RCC 7860 (cell line): ENCODE measurements around the gene MTF1.
"Not testable (repeated sequence)": the region's sequence is repeated elsewhere in the genome, so short reads cannot be mapped to it uniquely, and the experiment has no call there.

ENCODE experiments used
- DNase-seq: peaks from one replicate; pipeline ENCODE4 v3.0.0-alpha.2; 2015; ENCODE audit warnings: low spot score
- FAIRE-seq: peaks from 2 replicates; lab custom pipeline; 2012; peaks lifted over from hg19 to GRCh38; lab: Jason Lieb, UNC

MTF1 gene

DNA sequence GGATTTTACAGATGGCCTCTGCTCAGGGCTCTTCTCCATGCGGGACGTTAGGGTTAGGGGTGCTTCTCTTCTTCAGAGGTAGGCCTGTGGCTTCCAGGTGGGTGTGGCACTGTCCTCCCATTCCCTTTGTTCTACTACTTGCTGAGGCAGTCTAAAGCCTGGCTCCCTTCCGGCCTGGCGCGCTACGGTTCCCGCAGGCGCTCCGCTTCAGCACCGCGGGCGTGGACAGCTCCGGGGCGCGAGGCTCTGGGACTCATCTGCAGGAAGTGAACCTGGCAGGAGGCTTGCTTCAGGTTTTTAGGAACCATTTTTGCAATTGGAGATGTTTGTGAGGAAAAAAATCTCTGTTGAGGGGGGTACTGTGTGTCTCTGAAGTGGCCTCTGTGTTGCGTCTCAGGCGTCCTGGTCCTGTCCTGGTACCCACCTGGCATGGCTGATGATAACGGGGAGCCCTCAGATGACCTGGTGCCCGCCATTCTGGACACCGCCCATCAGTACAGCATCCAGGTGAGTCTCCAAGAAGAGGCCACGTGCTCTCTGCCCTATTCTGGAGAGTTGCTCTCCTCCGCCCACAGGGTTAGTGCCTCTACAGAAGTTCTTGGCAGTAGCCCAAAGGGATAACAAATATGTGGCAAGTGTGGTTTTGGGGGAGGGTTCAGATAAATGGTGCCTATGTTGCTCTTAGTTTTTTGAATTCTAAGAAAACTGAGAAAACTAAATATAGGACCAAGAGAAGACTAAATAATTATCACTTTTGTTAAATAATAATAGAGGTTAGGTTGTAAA lies 63.9 kb downstream of the MTF1 start:
- DNase-seq = no peak
- FAIRE-seq = no peak

DNA sequence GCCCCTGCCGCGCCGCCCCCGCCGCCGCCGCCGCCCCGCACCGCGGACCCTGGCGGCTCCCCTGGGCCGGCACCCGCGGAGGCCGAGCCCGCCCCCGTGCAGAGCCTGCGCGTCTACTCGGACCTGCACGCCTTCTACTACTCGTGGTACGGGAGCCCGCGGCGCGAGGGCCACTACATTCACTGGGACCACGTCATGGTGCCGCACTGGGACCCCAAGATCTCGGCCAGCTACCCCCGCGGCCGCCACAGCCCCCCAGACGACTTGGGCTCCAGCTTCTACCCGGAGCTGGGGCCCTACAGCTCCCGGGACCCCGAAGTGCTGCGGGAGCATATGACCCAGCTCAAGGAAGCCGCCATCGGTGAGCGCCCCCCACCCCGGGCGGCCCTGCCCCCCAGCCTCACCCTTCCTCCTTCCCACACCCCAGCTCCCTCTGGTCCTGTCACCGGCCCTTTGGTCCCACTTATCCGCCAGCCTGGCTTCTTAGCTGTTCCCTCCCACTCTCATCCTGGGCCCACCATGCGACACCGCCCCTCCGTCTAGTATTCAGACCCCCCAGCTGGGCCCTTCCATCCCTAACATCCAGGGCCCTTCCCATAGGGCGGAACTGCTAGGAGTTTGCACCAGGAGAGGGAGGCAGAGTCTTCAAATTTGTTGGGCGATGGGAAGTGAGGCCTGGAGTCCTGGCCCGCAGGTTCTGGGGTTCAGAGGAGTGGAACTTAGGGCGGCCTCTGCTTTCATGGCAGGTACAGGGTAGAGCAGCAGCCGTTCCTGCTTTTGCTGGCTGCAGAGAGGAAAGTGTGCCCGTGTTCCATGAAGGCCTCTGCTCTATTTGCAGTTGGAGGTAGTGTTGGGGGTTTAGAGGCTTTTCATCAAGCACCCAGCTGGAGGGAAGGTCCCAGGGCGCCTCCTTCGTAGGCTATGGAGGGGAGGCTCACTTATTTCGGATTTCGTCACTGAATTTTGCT lies 64.7 kb downstream of the MTF1 start:
- no peak for FAIRE-seq

DNA sequence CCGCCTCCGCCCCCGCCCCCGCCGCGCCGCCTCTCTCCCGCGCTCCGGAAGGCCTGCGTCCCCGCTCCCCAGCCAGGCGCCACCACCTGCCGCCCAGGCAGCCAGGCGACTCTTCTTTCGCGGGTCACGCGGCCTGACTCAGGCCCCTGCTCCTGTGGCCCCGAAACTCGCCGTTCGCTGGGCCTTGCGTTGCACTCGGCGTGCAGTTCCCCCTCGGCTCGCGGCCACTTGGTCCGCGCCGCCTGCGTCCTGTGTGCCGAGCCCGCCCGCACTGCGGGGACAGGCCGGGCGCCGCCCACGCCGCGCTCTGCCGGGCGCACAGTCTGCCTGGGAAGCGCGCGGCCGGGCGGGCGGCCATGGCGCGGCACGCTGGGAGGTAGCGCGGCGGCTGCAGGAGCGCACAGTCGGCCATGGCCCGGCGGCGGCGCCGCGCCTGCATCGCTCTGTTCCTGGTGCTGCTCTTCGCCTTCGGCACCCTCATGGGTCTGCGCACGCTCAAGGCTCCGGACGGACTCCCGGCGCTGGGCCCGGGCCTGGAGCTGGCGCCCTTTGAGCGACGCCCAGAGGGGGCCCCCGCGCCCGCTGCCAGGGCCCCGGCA lies 65.5 kb downstream of the MTF1 start, which contains the start of gene MANEAL:
Gene MANEAL, plus strand, starts transcription at position 75 of the 599 bp plus-strand sequence. Its CDS starts 336 bp downstream, at position 411.
- peak; percentile 13 for DNase-seq
- FAIRE-seq = no peak

More for the DNA sequence above, 64.7 kb downstream of the MTF1 start:
- DNase-seq = no peak

DNA sequence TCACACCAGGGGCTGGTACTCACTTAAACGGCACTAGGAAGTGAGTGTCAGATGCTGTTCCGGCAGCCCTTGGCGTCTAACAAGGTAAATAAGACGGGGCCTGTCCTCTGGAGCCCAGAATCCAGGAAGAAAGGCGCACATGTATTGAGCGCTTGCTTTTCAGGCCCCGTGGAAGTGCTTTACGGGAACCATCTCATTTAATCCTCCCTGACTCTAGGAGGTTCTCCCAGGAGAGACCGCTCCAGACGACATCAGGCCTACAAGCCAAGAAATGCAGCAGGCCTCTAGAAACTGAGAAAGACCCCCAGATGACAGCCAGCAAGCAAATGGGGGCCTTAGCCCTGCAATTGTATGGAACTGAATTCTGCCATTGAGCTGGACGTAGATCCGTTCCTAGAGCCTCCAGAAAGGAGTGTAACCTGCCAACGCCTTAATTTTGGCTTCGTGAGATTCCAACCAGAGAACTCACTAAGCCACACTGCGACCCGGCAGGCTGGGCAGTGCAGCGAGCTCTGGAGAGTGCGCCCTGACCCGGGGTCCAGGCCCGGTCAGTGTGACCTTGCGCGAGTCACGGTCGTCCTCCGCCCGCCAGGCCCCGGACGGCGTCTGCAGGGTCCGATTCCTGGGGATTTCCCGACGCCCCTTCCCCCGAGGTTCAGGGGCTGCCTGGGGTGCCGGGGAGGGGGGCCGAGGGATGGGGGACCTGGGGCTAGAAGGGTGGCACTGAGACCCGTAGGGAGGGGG lies 66.3 kb downstream of the MTF1 start:
- no peak for FAIRE-seq

DNA sequence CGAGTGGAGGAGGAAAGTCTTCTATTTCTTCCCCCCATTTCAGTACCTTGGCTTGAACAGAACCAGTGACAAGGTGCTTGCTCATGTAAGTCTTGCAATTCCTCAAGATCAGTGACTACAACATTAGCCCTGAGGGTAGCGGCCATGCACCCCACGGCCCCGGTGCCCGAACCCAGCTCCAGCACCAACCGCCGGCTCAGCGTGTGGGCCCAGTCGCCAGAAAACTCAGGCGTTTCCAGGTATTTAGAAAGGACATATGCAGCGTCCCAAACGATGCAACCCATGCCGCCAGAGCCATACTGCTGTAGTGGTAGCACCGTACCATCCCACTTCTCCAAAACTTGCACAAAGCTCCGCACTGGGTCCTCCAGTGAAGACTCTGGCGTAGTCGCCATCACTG lies 76.9 kb downstream of the MTF1 start:
- FAIRE-seq (no peak), DNase-seq (no peak)

More for the DNA sequence above, 66.3 kb downstream of the MTF1 start:
- DNase-seq = no peak

DNA sequence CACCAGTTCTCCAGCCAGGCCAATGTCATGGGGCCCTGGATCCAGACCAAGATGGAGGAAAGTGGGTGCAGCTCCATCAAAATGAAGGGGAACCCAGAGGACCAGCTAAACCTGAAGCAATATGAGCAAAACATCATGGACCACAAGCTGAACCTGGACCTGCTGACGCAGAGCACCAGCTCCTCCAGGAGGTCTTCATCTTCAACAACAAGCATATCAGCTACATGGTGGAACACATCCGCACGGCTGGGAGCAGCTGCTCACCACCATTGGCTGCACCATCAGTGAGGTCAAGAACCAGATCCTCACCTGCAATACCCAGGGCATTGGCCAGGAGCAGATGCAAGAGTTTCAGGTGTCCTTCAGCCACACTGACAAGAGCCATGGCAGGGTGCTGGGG lies 80.7 kb downstream of the MTF1 start:
- DNase-seq (no peak), FAIRE-seq (no peak)

DNA sequence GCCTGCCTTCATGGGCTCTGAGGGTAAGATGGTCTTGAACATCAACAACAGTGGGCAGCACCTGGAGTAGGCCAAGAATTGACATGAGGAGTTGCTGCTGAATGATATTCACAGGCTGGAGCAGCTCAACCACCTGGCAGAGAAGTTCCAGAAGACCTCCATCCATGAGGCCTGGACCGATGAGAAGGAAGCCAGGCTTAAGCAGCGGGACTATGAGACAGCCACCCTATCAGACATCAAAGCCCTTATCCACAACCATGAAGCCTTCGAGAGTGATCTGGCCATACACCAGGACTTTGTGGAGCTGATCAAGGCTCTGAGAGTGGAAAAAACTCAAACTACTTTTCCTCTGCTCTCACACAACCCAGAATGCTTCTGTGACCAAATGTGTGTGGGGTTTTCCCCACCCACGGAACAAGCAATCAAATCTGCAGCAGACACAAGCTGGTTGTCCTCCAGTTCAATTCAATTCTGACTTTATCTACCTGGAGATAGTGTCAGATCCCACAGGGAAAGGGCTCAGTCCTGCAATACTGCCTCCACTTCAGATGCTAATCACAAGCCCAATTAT lies 82.4 kb downstream of the MTF1 start:
- DNase-seq = no peak
- FAIRE-seq = no peak

DNA sequence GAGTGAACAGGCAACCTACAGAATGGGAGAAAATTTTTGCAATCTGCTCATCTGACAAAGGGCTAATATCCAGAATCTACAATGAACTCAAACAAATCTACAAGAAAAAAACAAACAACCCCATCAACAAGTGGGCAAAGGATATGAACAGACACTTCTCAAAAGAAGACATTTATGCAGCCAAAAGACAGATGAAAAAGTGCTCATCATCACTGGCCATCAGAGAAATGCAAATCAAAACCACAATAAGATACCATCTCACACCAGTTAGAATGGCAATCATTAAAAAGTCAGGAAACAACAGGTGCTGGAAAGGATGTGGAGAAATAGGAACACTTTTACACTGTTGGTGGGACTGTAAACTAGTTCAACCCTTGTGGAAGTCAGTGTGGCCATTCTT lies 88.0 kb downstream of the MTF1 start:
- not testable (repeated sequence) for DNase-seq

DNA sequence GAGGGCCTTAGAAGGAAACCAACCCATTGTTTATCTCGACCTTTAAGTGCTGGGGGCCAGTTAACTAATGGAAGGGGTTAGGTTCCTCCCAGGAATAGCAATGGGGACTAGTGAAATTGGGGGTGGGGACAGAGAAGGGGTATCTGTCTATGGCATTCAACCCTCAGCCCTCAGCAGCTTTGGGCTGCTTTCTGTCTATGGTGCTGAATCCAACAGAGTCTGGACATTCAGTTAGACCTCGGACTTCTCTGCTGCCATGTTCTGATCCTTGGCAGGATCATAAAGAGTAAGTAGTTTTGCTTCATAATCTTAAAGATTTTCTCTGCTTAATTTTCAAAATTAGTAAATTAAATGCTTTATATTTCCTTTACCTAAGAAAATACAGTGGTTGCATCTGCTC lies 91.9 kb downstream of the MTF1 start:
- no peak for DNase-seq
- FAIRE-seq = no peak

More for the DNA sequence above, 88.0 kb downstream of the MTF1 start:
- not testable (repeated sequence) for FAIRE-seq

DNA sequence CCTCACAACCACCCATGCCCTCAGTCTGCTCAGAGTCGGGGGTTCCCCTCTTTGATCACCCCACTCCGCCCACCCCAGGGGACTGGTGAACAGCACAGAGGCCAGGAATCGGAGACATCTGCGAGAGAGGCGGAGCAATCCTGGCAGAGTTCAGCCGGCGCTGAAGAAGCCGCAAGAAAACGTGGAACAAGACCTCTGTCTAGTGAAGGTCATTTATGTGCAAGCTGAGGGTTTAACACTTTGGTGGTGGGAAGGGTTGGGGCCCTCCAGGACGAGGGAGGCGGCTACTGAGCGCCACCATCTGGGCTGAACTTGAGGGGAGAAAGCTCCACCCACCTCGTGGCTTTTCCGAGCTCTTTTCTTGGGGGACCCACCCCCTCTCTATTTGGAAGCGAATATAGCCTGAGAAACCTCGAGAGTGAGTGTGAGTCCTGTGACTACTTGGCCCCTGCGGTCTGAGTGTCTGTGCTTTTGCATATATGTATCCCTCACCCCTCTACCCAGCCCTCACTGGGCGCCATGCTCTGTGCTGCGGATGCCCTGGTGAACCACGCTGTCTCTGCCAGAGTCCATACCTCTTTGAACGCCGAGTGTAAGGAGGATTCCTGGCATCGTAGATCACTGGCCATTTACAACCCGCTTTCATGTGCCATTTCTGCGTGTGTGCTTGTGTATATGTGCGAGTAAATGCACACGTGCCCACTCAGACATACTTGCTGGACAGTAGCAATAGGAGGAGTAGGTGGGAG lies 93.3 kb downstream of the MTF1 start:
- no peak for DNase-seq
- FAIRE-seq = no peak

DNA sequence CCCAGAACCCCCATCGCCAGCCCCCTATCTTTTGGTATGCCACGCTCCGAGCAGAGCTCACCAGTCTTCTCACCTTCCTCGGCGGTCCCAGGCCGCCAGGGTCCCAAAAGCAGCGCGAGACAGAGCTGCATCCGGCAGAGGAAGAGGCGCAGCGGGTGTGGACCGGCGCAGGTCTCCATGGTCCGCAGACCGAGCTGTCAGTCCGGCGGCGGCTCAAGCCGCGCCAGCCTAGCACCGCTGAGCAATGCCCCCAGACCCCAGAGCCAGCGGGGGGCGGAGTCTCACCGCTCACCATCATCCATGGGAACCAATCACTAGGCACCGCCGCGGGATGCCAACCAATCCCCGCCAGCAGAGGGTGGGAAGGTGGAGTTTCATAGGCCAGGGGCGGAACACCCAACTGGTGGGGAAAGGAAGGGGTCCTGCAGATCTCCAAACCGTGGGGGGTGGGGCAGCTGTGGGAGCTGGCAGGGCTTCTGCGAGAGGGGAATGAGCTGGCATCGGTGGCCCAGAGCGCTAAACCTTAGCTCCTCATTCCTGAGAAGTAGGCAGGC lies 94.4 kb downstream of the MTF1 start, which contains the start of gene EPHA10:
Gene EPHA10, minus strand, starts transcription at position 233 of the 554 bp plus-strand sequence. Its CDS starts 54 bp downstream, at position 179.
- DNase-seq = no peak
- no peak for FAIRE-seq

DNA sequence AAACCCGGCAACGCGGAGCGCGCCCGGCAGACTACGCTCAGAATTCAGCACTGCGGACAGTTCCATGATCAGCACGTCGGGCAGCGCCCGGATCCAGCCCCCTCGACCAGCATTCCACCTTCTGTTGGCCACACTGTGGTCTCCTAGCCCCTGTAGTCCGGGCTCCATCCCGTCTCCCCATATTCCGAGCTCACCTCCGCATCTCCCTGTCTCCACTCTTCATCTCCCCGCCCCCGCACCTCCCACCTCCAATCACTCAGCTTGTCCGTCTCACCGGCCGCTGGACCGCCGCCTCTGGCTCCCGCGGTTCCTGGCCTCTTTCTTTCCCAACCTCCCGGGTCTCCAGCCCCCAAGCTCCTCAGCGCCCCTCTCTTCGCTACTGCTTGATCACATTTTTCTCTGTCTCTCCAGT lies 95.0 kb downstream of the MTF1 start:
- DNase-seq = no peak

DNA sequence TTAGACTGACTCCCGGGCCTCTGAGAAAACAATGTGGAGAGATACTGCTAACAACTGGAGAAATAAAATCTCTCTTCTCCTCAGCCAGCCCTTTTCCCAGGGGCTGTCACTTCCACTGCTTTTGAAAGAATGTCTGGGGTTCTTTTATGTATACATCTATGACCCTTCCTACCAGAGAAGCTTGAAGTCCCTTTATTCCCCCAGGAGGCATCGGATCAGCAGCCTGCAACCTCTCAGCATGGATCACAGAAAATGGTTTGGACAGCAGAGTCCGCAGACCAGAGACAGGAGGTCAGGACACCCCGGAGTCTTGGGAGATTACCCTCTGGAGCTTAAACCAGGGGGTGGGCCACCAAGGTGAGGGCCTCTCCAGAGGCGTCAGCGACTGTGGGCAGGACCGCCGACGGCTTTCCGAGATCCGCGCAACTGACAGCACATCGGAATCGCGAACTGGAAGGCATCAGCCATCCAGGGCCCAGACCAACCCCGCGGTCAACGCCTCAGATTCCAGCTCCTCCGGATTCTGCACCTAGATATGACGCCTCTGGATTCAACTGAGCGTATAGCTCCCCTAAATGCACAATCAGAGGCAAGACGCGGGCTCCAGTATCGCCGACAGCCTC lies 95.5 kb downstream of the MTF1 start:
- FAIRE-seq = no peak
- DNase-seq = no peak

More for the DNA sequence above, 95.0 kb downstream of the MTF1 start:
- no peak for FAIRE-seq

DNA sequence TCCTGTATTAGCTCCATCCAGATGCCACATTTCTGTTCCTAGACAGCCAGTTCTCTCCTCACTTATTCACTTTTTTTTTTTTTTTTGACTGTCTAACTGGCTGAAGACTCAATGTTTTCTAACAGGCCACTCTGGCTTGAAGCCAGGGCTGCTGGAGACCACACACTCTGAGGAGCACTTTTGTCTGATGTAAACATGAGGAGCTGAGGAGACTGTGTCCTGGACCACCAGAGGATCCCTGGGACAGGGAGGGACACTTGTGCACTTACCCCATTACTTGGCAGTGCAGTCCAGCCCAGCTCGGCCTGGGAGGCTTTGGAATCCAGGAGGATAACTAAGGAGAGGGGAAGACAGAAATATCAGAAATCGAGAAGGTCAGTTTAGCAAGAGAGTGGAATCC lies 96.9 kb downstream of the MTF1 start:
- FAIRE-seq = no peak

DNA sequence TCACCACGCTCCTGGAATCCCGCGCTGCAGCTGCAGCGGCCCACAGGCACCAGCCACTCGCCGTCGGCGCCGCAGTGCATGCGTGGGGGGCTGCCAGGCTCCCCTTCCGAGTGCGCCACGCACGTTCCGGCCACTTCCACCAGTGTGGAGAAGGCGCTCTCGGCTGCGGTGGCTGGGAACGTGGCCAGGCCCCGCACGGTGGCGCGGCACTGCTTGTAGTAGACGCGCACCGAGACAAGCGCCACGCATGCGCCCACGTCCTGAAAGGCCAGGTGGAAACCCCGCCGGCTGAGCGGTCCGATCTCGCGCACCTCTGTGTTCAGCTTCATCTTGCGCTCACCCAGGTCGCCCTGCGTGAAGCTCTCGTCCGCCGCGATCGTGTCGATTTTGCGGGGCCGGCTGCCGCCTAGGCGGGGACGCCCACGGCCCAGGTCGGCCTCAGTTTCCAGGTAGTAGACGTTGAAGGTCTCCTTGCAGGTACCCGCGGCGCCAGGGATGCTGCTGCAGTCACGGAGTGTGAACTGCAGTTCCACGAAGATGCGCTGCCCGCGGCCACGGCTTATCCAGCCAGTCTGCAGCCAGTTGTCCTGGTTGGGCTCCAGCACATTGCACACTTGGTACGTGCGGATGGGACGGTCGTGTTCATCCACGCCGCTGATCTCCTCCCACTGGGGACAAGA lies 97.8 kb downstream of the MTF1 start:
- FAIRE-seq (no peak), DNase-seq (no peak)

More for the DNA sequence above, 96.9 kb downstream of the MTF1 start:
- DNase-seq = no peak
